Measurements from ENCODE around the gene LRP5.
"Not testable (repeated sequence)": the region's sequence is repeated elsewhere in the genome, so short reads cannot be mapped to it uniquely, and the experiment has no call there.

LRP5 gene

GRCh38 chr11:68471360-68472340, 159.3 kb downstream of the LRP5 start:
- H3K36me3 ChIP-seq (ENCODE audit: control insufficient read depth, insufficient read depth, low read length), result peaks cover 70% of the 10 kb centered on the region
- WGBS, 2 experiments (ENCODE audit: insufficient coverage in 2 of 2), result 94 to 96% methylated on average over 12 to 17 of the region's 17 CpGs
- peaks cover 14% of the 10 kb centered on the region for H3K9me3 ChIP-seq (ENCODE audit: control insufficient read depth, low read length)
- H3K4me1 ChIP-seq (ENCODE audit: control insufficient read depth, insufficient read depth, low read length, poor library complexity, severe bottlenecking), result peaks cover 15% of the 10 kb centered on the region
- no peak overlapping the region for H3K4me3 ChIP-seq (ENCODE audit: extremely low read depth, insufficient read depth, low read length, poor library complexity, severe bottlenecking)
- no peak overlapping the region for H3K27ac ChIP-seq (ENCODE audit: low read depth, low read length, severe bottlenecking)

GRCh38 chr11:68472778-68473177, 160.4 kb downstream of the LRP5 start:
- Histone ChIP-seq H3K9me3 (ENCODE audit: control insufficient read depth, low read length) (peaks cover 21% of the 10 kb centered on the region), H3K27ac (ENCODE audit: low read depth, low read length, severe bottlenecking) (no peak overlapping the region), H3K4me3 (ENCODE audit: extremely low read depth, insufficient read depth, low read length, poor library complexity, severe bottlenecking) (no peak overlapping the region), H3K4me1 (ENCODE audit: control insufficient read depth, insufficient read depth, low read length, poor library complexity, severe bottlenecking) (peaks cover 15% of the 10 kb centered on the region), H3K36me3 (ENCODE audit: control insufficient read depth, insufficient read depth, low read length) (peaks cover 72% of the 10 kb centered on the region)
- WGBS, 2 experiments (ENCODE audit: insufficient coverage in 2 of 2), result 100% methylated on average over 1 of the region's 2 CpGs

GRCh38 chr11:68473693-68474092, 161.3 kb downstream of the LRP5 start:
- Histone ChIP-seq H3K36me3 (ENCODE audit: control insufficient read depth, insufficient read depth, low read length) (peaks cover 74% of the 10 kb centered on the region), H3K9me3 (ENCODE audit: control insufficient read depth, low read length) (peaks cover 21% of the 10 kb centered on the region), H3K4me3 (ENCODE audit: extremely low read depth, insufficient read depth, low read length, poor library complexity, severe bottlenecking) (no peak overlapping the region), H3K4me1 (ENCODE audit: control insufficient read depth, insufficient read depth, low read length, poor library complexity, severe bottlenecking) (peaks cover 14% of the 10 kb centered on the region), H3K27ac (ENCODE audit: low read depth, low read length, severe bottlenecking) (no peak overlapping the region)
- WGBS, 2 experiments (ENCODE audit: insufficient coverage in 2 of 2), result 100% methylated on average over 1 of the region's 1 CpG; no CpG with 5 or more reads in 1 of the 2 experiments

GRCh38 chr11:68475626-68476025, 163.2 kb downstream of the LRP5 start:
- H3K27ac ChIP-seq (ENCODE audit: low read depth, low read length, severe bottlenecking); H3K4me1 ChIP-seq (ENCODE audit: control insufficient read depth, insufficient read depth, low read length, poor library complexity, severe bottlenecking); H3K4me3 ChIP-seq (ENCODE audit: extremely low read depth, insufficient read depth, low read length, poor library complexity, severe bottlenecking): not testable (repeated sequence)
- Histone ChIP-seq H3K36me3 (ENCODE audit: control insufficient read depth, insufficient read depth, low read length) (peaks cover 73% of the 10 kb centered on the region), H3K9me3 (ENCODE audit: control insufficient read depth, low read length) (peaks cover 27% of the 10 kb centered on the region)
- 97 to 98% methylated on average over 16 to 24 of the region's 34 CpGs for WGBS, 2 experiments (ENCODE audit: insufficient coverage in 2 of 2)

GRCh38 chr11:68479390-68479789, 167.0 kb downstream of the LRP5 start:
- H3K27ac ChIP-seq (ENCODE audit: low read depth, low read length, severe bottlenecking), result no peak overlapping the region
- no peak overlapping the region for H3K4me3 ChIP-seq (ENCODE audit: extremely low read depth, insufficient read depth, low read length, poor library complexity, severe bottlenecking)
- peaks cover 23% of the 10 kb centered on the region for H3K9me3 ChIP-seq (ENCODE audit: control insufficient read depth, low read length)
- peaks cover 47% of the 10 kb centered on the region for H3K36me3 ChIP-seq (ENCODE audit: control insufficient read depth, insufficient read depth, low read length)
- H3K4me1 ChIP-seq (ENCODE audit: control insufficient read depth, insufficient read depth, low read length, poor library complexity, severe bottlenecking), result no peaks in the 10 kb centered on the region
- WGBS, 2 experiments (ENCODE audit: insufficient coverage in 2 of 2), result no CpG with 5 or more reads among the region's 3 CpGs

- Histone ChIP-seq H3K27ac (ENCODE audit: low read depth, low read length, severe bottlenecking) (no peak overlapping the region), H3K36me3 (ENCODE audit: control insufficient read depth, insufficient read depth, low read length) (peaks cover 52% of the 10 kb centered on the region), H3K4me1 (ENCODE audit: control insufficient read depth, insufficient read depth, low read length, poor library complexity, severe bottlenecking) (no peaks in the 10 kb centered on the region), H3K9me3 (ENCODE audit: control insufficient read depth, low read length) (peaks cover 23% of the 10 kb centered on the region), H3K4me3 (ENCODE audit: extremely low read depth, insufficient read depth, low read length, poor library complexity, severe bottlenecking) (no peak overlapping the region)
- WGBS, 2 experiments (ENCODE audit: insufficient coverage in 2 of 2), result 96 to 100% methylated on average over 1 to 2 of the region's 2 CpGs
Measured at GRCh38 chr11:68480193-68480592, 167.8 kb downstream of the LRP5 start.

- peaks cover 23% of the 10 kb centered on the region for H3K9me3 ChIP-seq (ENCODE audit: control insufficient read depth, low read length)
- no peak overlapping the region for H3K27ac ChIP-seq (ENCODE audit: low read depth, low read length, severe bottlenecking)
- no peak overlapping the region for H3K4me3 ChIP-seq (ENCODE audit: extremely low read depth, insufficient read depth, low read length, poor library complexity, severe bottlenecking)
- WGBS, 2 experiments (ENCODE audit: insufficient coverage in 2 of 2), result 88 to 90% methylated on average over 2 of the region's 3 CpGs
- H3K4me1 ChIP-seq (ENCODE audit: control insufficient read depth, insufficient read depth, low read length, poor library complexity, severe bottlenecking), result no peaks in the 10 kb centered on the region
- peaks cover 54% of the 10 kb centered on the region for H3K36me3 ChIP-seq (ENCODE audit: control insufficient read depth, insufficient read depth, low read length)
Measured at GRCh38 chr11:68480852-68481510, 168.6 kb downstream of the LRP5 start.

GRCh38 chr11:68481579-68482240, 169.3 kb downstream of the LRP5 start:
- Histone ChIP-seq H3K4me1 (ENCODE audit: control insufficient read depth, insufficient read depth, low read length, poor library complexity, severe bottlenecking) (no peaks in the 10 kb centered on the region), H3K9me3 (ENCODE audit: control insufficient read depth, low read length) (peaks cover 20% of the 10 kb centered on the region), H3K27ac (ENCODE audit: low read depth, low read length, severe bottlenecking) (no peak overlapping the region), H3K36me3 (ENCODE audit: control insufficient read depth, insufficient read depth, low read length) (peaks cover 50% of the 10 kb centered on the region), H3K4me3 (ENCODE audit: extremely low read depth, insufficient read depth, low read length, poor library complexity, severe bottlenecking) (no peak overlapping the region)
- WGBS, 2 experiments (ENCODE audit: insufficient coverage in 2 of 2), result 90 to 93% methylated on average over 3 to 4 of the region's 6 CpGs

- H3K4me3 ChIP-seq (ENCODE audit: extremely low read depth, insufficient read depth, low read length, poor library complexity, severe bottlenecking), result no peak overlapping the region
- H3K4me1 ChIP-seq (ENCODE audit: control insufficient read depth, insufficient read depth, low read length, poor library complexity, severe bottlenecking), result peaks cover 4% of the 10 kb centered on the region
- H3K36me3 ChIP-seq (ENCODE audit: control insufficient read depth, insufficient read depth, low read length), result peaks cover 19% of the 10 kb centered on the region
- no peak overlapping the region for H3K27ac ChIP-seq (ENCODE audit: low read depth, low read length, severe bottlenecking)
- WGBS, 2 experiments (ENCODE audit: insufficient coverage in 2 of 2), result 100% methylated on average over 1 of the region's 1 CpG
- peaks cover 2% of the 10 kb centered on the region for H3K9me3 ChIP-seq (ENCODE audit: control insufficient read depth, low read length)
Measured at GRCh38 chr11:68488623-68489022, 176.2 kb downstream of the LRP5 start.

- Histone ChIP-seq H3K27ac (ENCODE audit: low read depth, low read length, severe bottlenecking) (no peak overlapping the region), H3K9me3 (ENCODE audit: control insufficient read depth, low read length) (no peaks in the 10 kb centered on the region), H3K36me3 (ENCODE audit: control insufficient read depth, insufficient read depth, low read length) (peaks cover 6% of the 10 kb centered on the region), H3K4me3 (ENCODE audit: extremely low read depth, insufficient read depth, low read length, poor library complexity, severe bottlenecking) (no peak overlapping the region), H3K4me1 (ENCODE audit: control insufficient read depth, insufficient read depth, low read length, poor library complexity, severe bottlenecking) (peaks cover 6% of the 10 kb centered on the region)
- whole genome bisulfite sequencing, 2 experiments (ENCODE audit: insufficient coverage in 2 of 2), result no CpG with 5 or more reads among the region's 3 CpGs
Measured at GRCh38 chr11:68495220-68495729, 182.9 kb downstream of the LRP5 start.

Data from mesodermal cell (in vitro differentiated cells).